HepG2 (cell line): ENCODE data around the gene ARSB.

Experiments used
- CTCF ChIP-seq: sonication (generic); formaldehyde crosslinking; IDR thresholded peaks from 2 replicates; pipeline ENCODE4 v1.5.0; 2020; ENCODE audit warnings: mild to moderate bottlenecking, missing genetic modification reagents, moderate library complexity
- EP300 ChIP-seq, 3 experiments: sonication (generic) in 1 of 3; formaldehyde crosslinking in 1 of 3; IDR thresholded peaks; 2 replicates each; pipeline versions ENCODE4 v1.5.1 to v1.6.1; 2011 to 2020; ENCODE audit warnings: low read depth in 2 of 3, low read length in 2 of 3, borderline replicate concordance in 1 of 3, improper control_type of control experiment in 1 of 3, mild to moderate bottlenecking in 1 of 3, missing genetic modification reagents in 1 of 3, moderate library complexity in 1 of 3
- GRHL1 ChIP-seq: sonication (generic); formaldehyde crosslinking; conservative IDR thresholded peaks from 2 replicates; pipeline ENCODE4 v1.8.0; 2022; ENCODE audit warnings: missing genetic modification reagents
- HNRNPL ChIP-seq: fragments of 200-400 bp; formaldehyde crosslinking; IDR thresholded peaks from 2 replicates; pipeline ENCODE4 v1.6.1; 2017; ENCODE audit warnings: mild to moderate bottlenecking, low read depth, low read length
- MTA3 ChIP-seq: sonication (generic); formaldehyde crosslinking; IDR thresholded peaks from 2 replicates; pipeline ENCODE4 v1.4.0; 2020; ENCODE audit warnings: missing genetic modification reagents
- NR1H2 ChIP-seq: sonication (generic); formaldehyde crosslinking; IDR thresholded peaks from 2 replicates; pipeline ENCODE4 v1.8.1; 2022; ENCODE audit warnings: low read depth, missing genetic modification reagents, borderline replicate concordance
- ZNF12 ChIP-seq: sonication (generic); formaldehyde crosslinking; IDR thresholded peaks from 2 replicates; pipeline ENCODE4 v1.5.0; 2020; ENCODE audit warnings: missing genetic modification reagents
- TF ChIP-seq, protein P1 (sequence below): sonication (generic); formaldehyde crosslinking; IDR thresholded peaks from 2 replicates; pipeline ENCODE4 v1.4.0; 2020; ENCODE audit warnings: missing genetic modification reagents, borderline replicate concordance
- TF ChIP-seq, protein P2 (sequence below): sonication (generic); formaldehyde crosslinking; IDR thresholded peaks from 2 replicates; pipeline ENCODE4 v1.5.0; 2020; ENCODE audit warnings: missing genetic modification reagents, mild to moderate bottlenecking, borderline replicate concordance

- TF ChIP-seq HNRNPL (no peak), CTCF (CRISPR knock-in tag) (no peak), MTA3 (CRISPR knock-in tag) (no peak), ZNF12 (no peak), GRHL1 (CRISPR knock-in tag) (no peak), NR1H2 (CRISPR knock-in tag) (no peak), EP300 (IDR thresholded peaks at IDR 0.05; ENCODE audit: low read depth in 2 of 2, low read length in 2 of 2) (no peak), EP300 (CRISPR knock-in tag; IDR thresholded peaks at IDR 0.05; ENCODE audit: borderline replicate concordance) (no peak)
- TF ChIP-seq, protein P1, sequence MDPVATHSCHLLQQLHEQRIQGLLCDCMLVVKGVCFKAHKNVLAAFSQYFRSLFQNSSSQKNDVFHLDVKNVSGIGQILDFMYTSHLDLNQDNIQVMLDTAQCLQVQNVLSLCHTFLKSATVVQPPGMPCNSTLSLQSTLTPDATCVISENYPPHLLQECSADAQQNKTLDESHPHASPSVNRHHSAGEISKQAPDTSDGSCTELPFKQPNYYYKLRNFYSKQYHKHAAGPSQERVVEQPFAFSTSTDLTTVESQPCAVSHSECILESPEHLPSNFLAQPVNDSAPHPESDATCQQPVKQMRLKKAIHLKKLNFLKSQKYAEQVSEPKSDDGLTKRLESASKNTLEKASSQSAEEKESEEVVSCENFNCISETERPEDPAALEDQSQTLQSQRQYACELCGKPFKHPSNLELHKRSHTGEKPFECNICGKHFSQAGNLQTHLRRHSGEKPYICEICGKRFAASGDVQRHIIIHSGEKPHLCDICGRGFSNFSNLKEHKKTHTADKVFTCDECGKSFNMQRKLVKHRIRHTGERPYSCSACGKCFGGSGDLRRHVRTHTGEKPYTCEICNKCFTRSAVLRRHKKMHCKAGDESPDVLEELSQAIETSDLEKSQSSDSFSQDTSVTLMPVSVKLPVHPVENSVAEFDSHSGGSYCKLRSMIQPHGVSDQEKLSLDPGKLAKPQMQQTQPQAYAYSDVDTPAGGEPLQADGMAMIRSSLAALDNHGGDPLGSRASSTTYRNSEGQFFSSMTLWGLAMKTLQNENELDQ (CRISPR knock-in tag), result no peak
- TF ChIP-seq, protein P2, sequence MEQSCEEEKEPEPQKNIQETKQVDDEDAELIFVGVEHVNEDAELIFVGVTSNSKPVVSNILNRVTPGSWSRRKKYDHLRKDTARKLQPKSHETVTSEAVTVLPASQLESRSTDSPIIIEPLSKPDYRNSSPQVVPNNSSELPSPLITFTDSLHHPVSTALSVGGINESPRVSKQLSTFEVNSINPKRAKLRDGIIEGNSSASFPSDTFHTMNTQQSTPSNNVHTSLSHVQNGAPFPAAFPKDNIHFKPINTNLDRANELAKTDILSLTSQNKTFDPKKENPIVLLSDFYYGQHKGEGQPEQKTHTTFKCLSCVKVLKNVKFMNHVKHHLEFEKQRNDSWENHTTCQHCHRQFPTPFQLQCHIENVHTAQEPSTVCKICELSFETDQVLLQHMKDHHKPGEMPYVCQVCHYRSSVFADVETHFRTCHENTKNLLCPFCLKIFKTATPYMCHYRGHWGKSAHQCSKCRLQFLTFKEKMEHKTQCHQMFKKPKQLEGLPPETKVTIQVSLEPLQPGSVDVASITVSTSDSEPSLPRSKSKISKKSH (CRISPR knock-in tag), result no peak
Observed at GRCh38 chr5:78989080-78989479, 4.0 kb upstream of the ARSB start.
